Stimulated activated CD4-positive, alpha-beta T cell treated with anti-CD3 and anti-CD28 coated beads, Interleukin-12 subunit alpha, Interleukin-12 subunit beta, amount 100 ng/mL, for 4 hours (primary cell): Measurements from ENCODE around the gene AP4S1.
"Not testable (repeated sequence)": the region's sequence is repeated elsewhere in the genome, so short reads cannot be mapped to it uniquely, and the experiment has no call there.

ENCODE experiments used
- DNase-seq: peaks from one replicate; pipeline ENCODE4 v3.0.0-alpha.2; 2020

Gene AP4S1

DNA sequence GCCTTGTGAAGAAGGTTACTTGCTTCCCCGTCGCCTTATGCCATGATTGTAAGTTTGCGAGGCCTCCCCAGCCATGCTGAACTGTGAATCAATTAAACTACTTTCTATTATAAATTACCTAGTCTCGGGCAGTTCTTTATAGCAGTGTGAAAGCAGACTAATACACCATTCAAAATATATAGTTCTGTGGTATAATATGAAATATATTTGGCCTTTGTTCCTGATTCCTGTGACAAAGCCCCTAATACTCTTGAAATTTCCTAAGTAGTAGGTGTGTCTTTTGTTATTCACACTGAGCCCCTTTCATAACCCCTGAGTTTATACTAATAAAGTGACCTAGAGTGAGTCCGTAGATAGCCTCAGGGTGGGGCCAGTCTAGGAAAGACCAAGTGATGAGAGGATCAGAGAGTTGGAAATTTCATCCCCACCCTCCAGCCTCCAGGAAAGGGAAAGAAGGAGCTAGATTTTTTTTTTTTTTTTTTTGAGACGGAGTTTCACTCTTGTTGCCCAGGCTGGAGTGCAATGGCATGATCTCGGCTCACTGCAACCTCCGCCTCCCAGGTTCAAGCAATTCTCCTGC is 20.1 kb downstream of the AP4S1 start:
- DNase-seq = no peak

- DNase-seq = no peak
Measured at GRCh38 chr14:31047503-31047902, 22.1 kb downstream of the AP4S1 start.

GRCh38 chr14:31051023-31051422 is 25.6 kb downstream of the AP4S1 start:
- no peak for DNase-seq

GRCh38 chr14:31051511-31051910 is 26.1 kb downstream of the AP4S1 start:
- DNase-seq = no peak

DNA sequence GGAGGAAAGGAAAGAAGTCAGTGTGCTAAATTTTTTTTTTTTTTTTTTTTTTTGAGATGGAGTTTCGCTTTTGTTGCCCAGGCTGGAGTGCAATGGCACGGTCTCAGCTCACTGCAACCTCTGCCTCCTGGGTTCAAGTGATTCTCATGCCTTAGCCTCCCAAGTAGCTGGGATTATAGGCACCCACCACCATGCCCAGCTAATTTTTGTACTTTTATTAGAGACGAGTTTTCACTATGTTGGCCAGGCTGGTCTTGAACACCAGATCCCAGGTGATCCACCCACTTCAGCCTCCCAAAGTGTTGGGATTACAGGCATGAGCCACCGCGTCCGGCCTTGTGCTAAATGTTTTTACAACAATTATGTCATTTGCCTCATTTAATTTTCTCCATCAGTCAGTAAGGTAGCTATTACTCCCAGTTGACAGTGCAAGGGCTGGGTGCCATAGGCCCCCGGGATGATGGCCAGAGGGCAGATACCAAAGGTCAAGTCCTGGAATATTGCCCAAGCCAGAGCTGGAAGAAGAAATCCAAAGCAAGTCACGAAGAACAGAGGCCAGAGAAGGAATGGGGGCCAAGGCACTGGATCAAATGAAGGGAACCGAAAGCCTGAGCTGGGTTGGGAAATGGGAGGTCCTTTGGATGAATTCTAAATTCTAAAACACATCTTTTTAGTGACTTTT is 27.6 kb downstream of the AP4S1 start:
- not testable (repeated sequence) for DNase-seq

DNA sequence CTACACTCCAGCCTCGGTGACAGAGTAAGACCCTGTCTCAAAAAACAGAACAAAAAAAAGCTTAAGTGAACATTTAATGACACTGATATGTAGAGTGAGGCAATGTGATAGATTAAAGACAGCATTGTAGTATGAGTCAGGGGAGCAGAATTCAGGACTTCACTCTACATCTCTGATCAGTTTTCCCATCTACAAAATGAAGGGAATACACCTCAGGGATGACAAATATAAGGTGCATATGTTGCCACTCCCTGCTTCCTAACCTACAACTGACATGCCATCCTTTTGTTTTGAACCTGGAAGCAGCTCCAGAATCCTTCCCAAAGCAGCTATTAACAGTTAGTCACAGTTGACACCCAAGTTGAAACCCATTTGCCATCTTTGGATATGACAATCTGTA is 31.6 kb downstream of the AP4S1 start:
- no peak for DNase-seq

GRCh38 chr14:31057701-31058364 is 32.4 kb downstream of the AP4S1 start:
- DNase-seq = no peak

DNA sequence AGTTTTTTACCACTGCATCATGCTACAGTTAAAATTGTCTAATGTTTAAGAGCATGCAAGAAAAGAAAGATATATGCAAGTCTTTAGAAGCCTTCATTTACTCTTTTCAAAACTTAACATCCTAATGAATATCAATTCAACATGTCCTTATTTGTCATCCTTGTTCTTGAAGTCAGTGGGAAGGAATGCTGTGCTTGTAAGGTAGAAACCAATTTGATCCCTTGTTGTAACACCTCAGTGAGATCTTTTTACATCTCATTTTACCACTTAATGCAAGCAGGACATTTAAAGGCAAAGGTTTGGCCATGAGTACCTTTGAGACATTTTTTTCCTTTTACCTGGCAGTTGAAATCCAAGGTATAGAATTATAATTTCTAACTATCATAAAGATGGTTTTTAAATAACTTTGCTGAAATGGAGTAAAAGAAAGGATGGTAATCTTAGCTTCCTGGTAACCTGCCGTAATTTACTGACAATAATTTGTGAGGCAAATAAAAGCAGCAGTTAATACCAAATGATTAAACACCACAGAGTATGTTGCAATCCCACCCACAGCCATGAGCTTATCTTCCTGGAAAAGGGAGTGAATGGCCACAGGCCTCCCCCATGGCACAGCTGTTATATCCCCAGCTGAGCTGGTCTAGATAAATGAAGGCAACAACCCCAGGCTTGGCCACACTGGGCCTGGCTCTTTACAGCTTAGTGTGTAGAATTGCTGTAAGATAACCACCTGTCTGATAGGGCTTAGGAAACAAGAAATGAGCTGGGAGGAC is 33.9 kb downstream of the AP4S1 start:
- no peak for DNase-seq

GRCh38 chr14:31060253-31060875 is 34.9 kb downstream of the AP4S1 start:
- DNase-seq = no peak

DNA sequence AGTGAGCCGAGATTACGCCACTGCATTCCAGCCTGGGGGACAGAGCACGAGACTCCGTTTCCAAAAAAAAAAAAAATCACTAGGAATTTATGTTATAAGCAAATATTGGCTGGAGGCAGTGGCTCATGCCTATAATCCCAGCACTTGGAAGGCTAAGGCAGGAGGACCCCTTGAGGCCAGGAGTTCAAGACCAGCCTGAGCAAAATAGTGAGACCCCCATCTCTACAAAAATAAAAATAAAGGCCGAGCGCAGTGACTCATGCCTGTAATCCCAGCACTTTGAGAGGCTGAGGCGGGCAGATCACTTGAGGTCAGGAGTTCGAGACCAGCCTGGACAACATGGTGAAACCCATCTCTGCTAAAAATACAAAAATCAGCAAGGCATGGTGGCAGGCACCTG is 37.5 kb downstream of the AP4S1 start:
- not testable (repeated sequence) for DNase-seq

- no peak for DNase-seq
Measured at GRCh38 chr14:31068235-31068634, 42.8 kb downstream of the AP4S1 start.

DNA sequence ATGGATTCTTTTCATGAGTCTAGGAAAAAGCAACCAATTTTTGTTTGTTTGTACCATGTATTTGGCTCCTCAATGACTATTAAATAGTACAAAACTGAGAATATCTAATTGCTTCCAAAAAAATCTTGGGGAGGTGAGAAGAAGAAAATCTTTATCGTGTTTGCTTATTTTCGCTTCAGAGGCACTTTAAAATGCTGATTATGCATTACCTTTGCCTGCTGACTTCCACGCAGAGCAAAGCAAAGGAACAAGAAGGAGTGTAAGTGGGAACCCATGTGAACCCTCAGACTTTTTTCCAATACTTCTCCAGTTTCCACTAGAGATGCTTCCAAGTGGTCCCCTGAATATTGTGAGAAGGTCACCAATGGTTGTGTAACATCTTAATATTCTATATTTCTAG is 43.9 kb downstream of the AP4S1 start:
- DNase-seq = no peak

DNA sequence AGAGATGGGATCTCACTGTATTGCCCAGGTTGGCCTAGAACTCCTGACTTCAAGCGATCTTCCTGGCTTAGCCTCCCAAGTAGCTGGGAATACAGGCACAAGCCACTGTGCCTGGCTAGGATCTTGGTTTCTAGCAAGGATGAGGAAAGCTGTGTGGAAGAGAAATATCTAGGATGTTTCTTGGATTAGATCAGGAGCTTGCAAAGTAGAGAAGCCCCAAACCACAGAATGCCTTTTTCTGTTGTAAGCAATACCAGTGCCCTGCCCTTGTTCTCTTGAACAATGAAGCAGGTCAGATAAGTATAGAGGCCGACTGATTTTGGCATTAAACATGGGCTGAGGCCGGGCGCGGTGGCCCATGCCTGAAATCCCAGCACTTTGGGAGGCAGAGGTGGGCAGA is 45.0 kb downstream of the AP4S1 start:
- no peak for DNase-seq

DNA sequence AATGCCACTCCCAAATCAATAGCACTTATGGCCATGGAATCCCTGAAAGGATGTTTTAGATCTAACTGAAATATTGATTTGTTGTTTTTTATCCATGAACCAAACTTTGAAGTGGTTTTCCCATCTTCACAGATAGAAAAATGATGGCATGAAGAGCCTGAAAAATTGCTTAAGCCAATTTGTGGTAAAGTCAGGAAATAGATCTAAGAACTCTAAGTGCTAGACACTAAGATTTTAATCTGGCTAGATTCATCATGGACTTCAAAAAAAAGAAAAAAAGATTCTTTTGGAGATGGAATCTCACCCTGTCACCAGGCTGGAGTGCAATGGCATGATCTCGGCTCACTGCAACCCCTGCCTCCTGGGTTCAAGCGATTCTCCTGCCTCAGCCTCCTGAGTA is 45.7 kb downstream of the AP4S1 start:
- no peak for DNase-seq

GRCh38 chr14:31075144-31075543 is 49.7 kb downstream of the AP4S1 start:
- DNase-seq = no peak

- DNase-seq = no peak
Measured at GRCh38 chr14:31078766-31079165, 53.3 kb downstream of the AP4S1 start.

DNA sequence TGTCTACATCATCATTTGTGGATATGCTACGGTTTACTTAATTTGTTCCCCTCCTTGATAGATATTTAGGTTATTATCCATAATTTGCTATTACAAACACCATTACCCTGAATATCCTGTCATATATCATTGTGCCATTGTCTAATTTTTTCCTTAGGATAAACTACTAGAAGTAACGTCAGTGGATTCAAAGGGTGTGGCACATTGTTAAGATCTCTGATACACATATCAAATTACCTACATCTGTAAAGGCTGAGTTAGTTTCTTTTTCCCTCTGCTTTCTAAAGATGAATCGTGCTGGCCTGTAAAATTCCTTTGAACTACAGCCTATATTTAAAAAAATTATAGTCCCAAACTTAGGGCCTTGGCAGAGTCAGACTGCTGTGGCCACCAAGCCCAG is 54.6 kb downstream of the AP4S1 start:
- DNase-seq = no peak

DNA sequence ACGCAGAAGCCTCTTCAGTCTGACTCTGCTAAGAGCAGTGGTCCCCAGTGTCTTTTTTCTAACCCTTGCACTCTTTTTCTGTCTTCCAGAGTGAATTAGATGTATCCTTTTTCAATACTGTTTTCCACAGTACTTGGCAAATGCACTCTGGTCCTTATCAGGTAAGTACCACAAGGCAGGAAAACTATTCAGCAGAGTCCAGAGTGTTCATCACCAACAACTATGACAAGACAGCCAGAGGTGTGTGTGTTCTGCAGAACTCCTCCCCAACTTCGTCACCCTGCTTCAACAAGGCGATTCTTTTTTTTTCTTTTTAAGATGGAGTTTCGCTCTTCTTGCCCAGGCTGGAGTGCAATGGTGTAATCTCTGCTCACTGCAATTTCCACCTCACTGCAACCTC is 55.0 kb downstream of the AP4S1 start:
- no peak for DNase-seq

DNA sequence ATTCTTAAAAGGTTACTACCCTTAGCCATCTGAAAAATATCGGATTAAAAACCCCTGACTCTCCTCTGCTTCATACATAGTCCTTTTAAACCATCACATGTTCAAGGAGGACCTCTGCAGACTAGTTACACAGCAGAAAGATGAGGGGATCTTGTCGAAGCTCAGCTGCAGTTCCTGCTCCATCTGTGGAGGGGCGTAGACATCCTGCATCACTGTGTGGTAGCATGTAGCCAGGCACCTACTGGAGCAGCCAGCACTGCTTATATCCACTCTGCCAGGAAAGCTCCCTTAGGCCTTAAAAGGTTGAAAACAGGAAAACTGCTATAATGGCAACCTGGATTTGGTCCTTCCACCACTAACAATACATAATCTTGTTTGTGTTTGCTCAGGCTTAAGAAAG is 58.3 kb downstream of the AP4S1 start:
- DNase-seq = no peak

GRCh38 chr14:31084385-31084784 is 58.9 kb downstream of the AP4S1 start:
- no peak for DNase-seq

- no peak for DNase-seq
Measured at GRCh38 chr14:31085027-31085426, 59.6 kb downstream of the AP4S1 start.

DNA sequence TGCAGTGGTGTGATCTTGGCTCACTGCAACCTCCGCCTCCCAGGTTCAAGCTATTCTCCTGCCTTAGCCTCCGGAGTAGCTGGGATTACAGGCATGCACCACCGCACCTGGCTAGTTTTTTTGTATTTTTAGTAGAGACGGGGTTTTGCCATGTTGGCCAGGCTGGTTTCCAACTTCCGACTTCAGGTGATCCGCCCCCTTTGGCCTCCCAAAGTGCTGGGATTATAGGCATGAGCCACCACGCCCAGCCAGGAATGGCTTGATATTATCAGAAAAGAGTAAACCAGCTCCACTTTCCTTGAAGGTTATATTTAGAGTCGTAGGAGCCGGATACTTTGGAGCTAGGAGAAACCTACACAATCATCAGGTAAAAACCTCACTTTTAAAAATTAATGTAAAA is 61.0 kb downstream of the AP4S1 start:
- not testable (repeated sequence) for DNase-seq
